ENCODE measurements around the gene HOXD4.
A peak's percentile ranks its signal among the peaks of the same experiment; 100 is the strongest.

The HOXD4 gene

GRCh38 chr2:176105078-176105729 is 46.1 kb upstream of the HOXD4 start (continued):
- TF ChIP-seq ZBTB11 (tag by site-specific recombination; conservative IDR thresholded peaks at IDR 0.05; ENCODE audit: low read depth) (no peak), OSR2 (tag by site-specific recombination; IDR thresholded peaks at IDR 0.05) (0 out of 2 replicates have a peak, but pooled peaks have one; percentile 24), SCRT1 (tag by site-specific recombination; IDR thresholded peaks at IDR 0.05; ENCODE audit: borderline replicate concordance) (no peak), ZNF521 (tag by site-specific recombination; IDR thresholded peaks at IDR 0.05) (no peak), ZNF16 (tag by site-specific recombination; IDR thresholded peaks at IDR 0.05; ENCODE audit: low read depth) (no peak), ZFHX2 (tag by site-specific recombination; conservative IDR thresholded peaks at IDR 0.05) (no peak; the same call in 1 of the 2 replicates), PRDM10 (tag by site-specific recombination; IDR thresholded peaks at IDR 0.05) (peak; percentile 85), ZNF549 (tag by site-specific recombination; IDR thresholded peaks at IDR 0.05) (no peak), ZFP3 (tag by site-specific recombination; IDR thresholded peaks at IDR 0.05; ENCODE audit: low read depth) (no peak), ZNF23 (tag by site-specific recombination; IDR thresholded peaks at IDR 0.05; ENCODE audit: borderline replicate concordance) (no peak), ZBTB20 (tag by site-specific recombination; IDR thresholded peaks at IDR 0.05) (peak; percentile 89), ZNF10 (tag by site-specific recombination; IDR thresholded peaks at IDR 0.05) (no peak), OVOL3 (tag by site-specific recombination; IDR thresholded peaks at IDR 0.05) (no peak), KLF16 (tag by site-specific recombination; IDR thresholded peaks at IDR 0.05) (peak; percentile 58; the same call in 1 of the 2 replicates), ZNF558 (tag by site-specific recombination; IDR thresholded peaks at IDR 0.05) (no peak), ZNF221 (tag by site-specific recombination; IDR thresholded peaks at IDR 0.05; ENCODE audit: borderline replicate concordance) (no peak; the same call in 1 of the 2 replicates), PRDM4 (tag by site-specific recombination; IDR thresholded peaks at IDR 0.05) (no peak), ZNF645 (tag by site-specific recombination; IDR thresholded peaks at IDR 0.05) (no peak), HOXA7 (CRISPR knock-in tag; IDR thresholded peaks at IDR 0.05; ENCODE audit: borderline replicate concordance) (no peak)
- TF ChIP-seq, protein P1, sequence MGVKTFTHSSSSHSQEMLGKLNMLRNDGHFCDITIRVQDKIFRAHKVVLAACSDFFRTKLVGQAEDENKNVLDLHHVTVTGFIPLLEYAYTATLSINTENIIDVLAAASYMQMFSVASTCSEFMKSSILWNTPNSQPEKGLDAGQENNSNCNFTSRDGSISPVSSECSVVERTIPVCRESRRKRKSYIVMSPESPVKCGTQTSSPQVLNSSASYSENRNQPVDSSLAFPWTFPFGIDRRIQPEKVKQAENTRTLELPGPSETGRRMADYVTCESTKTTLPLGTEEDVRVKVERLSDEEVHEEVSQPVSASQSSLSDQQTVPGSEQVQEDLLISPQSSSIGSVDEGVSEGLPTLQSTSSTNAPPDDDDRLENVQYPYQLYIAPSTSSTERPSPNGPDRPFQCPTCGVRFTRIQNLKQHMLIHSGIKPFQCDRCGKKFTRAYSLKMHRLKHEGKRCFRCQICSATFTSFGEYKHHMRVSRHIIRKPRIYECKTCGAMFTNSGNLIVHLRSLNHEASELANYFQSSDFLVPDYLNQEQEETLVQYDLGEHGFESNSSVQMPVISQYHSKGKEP (tag by site-specific recombination; IDR thresholded peaks at IDR 0.05), result no peak
- TF ChIP-seq, protein P2, sequence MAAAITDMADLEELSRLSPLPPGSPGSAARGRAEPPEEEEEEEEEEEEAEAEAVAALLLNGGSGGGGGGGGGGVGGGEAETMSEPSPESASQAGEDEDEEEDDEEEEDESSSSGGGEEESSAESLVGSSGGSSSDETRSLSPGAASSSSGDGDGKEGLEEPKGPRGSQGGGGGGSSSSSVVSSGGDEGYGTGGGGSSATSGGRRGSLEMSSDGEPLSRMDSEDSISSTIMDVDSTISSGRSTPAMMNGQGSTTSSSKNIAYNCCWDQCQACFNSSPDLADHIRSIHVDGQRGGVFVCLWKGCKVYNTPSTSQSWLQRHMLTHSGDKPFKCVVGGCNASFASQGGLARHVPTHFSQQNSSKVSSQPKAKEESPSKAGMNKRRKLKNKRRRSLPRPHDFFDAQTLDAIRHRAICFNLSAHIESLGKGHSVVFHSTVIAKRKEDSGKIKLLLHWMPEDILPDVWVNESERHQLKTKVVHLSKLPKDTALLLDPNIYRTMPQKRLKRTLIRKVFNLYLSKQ (tag by site-specific recombination; IDR thresholded peaks at IDR 0.05; ENCODE audit: borderline replicate concordance), result no peak
- TF ChIP-seq, protein P3, sequence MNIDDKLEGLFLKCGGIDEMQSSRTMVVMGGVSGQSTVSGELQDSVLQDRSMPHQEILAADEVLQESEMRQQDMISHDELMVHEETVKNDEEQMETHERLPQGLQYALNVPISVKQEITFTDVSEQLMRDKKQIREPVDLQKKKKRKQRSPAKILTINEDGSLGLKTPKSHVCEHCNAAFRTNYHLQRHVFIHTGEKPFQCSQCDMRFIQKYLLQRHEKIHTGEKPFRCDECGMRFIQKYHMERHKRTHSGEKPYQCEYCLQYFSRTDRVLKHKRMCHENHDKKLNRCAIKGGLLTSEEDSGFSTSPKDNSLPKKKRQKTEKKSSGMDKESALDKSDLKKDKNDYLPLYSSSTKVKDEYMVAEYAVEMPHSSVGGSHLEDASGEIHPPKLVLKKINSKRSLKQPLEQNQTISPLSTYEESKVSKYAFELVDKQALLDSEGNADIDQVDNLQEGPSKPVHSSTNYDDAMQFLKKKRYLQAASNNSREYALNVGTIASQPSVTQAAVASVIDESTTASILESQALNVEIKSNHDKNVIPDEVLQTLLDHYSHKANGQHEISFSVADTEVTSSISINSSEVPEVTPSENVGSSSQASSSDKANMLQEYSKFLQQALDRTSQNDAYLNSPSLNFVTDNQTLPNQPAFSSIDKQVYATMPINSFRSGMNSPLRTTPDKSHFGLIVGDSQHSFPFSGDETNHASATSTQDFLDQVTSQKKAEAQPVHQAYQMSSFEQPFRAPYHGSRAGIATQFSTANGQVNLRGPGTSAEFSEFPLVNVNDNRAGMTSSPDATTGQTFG (tag by site-specific recombination; IDR thresholded peaks at IDR 0.05; ENCODE audit: borderline replicate concordance), result no peak
